B cell (primary cell): Measurements from ENCODE around the gene USP22. TPM values are rescaled to one million over a fixed set of nuclear protein-coding genes. Genes with fewer than 3 reads are reported as not detected.

ENCODE experiments used
- ATAC-seq: fragments of 200-7000 bp; cut with Tn5 transposase; one replicate; pipeline ENCODE4 v1.10.0; 2021; ENCODE audit warnings: low read depth, mild to moderate bottlenecking, moderate number of reproducible peaks, moderate library complexity
- CTCF ChIA-PET: fragments of 350-600 bp; sonication (Branson Sonifier 250); formaldehyde crosslinking; loops from one replicate; lab custom pipeline; 2021; ENCODE audit warnings: antibody characterized with exemption, inconsistent platforms; lab: Charles Lee
- POLR2A ChIA-PET: fragments of 350-600 bp; sonication (Branson Sonifier 250); formaldehyde crosslinking; loops from one replicate; lab custom pipeline; 2021; ENCODE audit warnings: antibody characterized with exemption; lab: Charles Lee
- DNase-seq: peaks from one replicate; pipeline ENCODE4 v3.0.0; 2013
- H2AFZ ChIP-seq: 2 replicates; pipeline ENCODE4 v1.6.1; 2012; ENCODE audit warnings: mild to moderate bottlenecking, low read depth, low read length; ENCODE audit not compliant: insufficient read depth, poor library complexity, severe bottlenecking
- H3K27ac ChIP-seq, 2 donors: 1 replicate in 1 of 2; 2 replicates in 1 of 2; pipeline ENCODE4 v1.5.1; 2012 to 2013; ENCODE audit warnings: low read length in 2 of 2, mild to moderate bottlenecking in 2 of 2, moderate library complexity in 1 of 2
- H3K27me3 ChIP-seq, 4 experiments: fragments of 200-600 bp in 1 of 4; sonication (generic) in 1 of 4; replicated peaks in 1 of 4; 1 replicate in 2 of 4; 2 replicates in 2 of 4; pipeline versions ENCODE4 v1.6.1 to v1.7.0; 2013 to 2016; ENCODE audit warnings: low read length in 3 of 4, mild to moderate bottlenecking in 2 of 4, mixed read lengths in 1 of 4, moderate library complexity in 1 of 4; ENCODE audit not compliant: insufficient read depth in 4 of 4, control insufficient read depth in 3 of 4; ENCODE audit errors: control extremely low read depth in 1 of 4
- H3K36me3 ChIP-seq, 2 experiments: replicated peaks in 1 of 2; 1 replicate in 1 of 2; 2 replicates in 1 of 2; pipeline versions ENCODE4 v1.6.1 to v1.7.1; 2013; ENCODE audit warnings: low read length in 1 of 2; ENCODE audit not compliant: insufficient read depth in 2 of 2, control insufficient read depth in 1 of 2; ENCODE audit errors: control extremely low read depth in 1 of 2, extremely low read depth in 1 of 2
- H3K4me1 ChIP-seq, 2 donors: fragments of 200-600 bp in 1 of 2; sonication (generic) in 1 of 2; 1 replicate in 1 of 2; 2 replicates in 1 of 2; pipeline versions ENCODE4 v1.5.1 to v1.6.1; 2013 to 2017; ENCODE audit warnings: low read length in 2 of 2; ENCODE audit not compliant: control insufficient read depth in 2 of 2, insufficient read depth in 2 of 2
- H3K4me2 ChIP-seq: replicated peaks from 2 replicates; pipeline ENCODE3; 2012; ENCODE audit warnings: mild to moderate bottlenecking, low read depth, low read length; ENCODE audit not compliant: poor library complexity, severe bottlenecking
- H3K4me3 ChIP-seq, 5 experiments: fragments of 200-600 bp in 1 of 5; sonication (generic) in 1 of 5; 1 replicate in 3 of 5; 2 replicates in 2 of 5; pipeline versions ENCODE4 v1.5.1 to v1.7.0; 2011 to 2016; ENCODE audit warnings: low read length in 4 of 5, mild to moderate bottlenecking in 4 of 5, low read depth in 2 of 5, control low read depth in 1 of 5, moderate library complexity in 1 of 5; ENCODE audit not compliant: insufficient read depth in 1 of 5; ENCODE audit errors: control extremely low read depth in 1 of 5, extremely low read depth in 1 of 5
- H3K79me2 ChIP-seq: fragments of 200-600 bp; sonication (generic); one replicate; pipeline ENCODE4 v1.6.0; 2016; ENCODE audit warnings: low read length; ENCODE audit not compliant: control insufficient read depth, insufficient read depth
- H3K9ac ChIP-seq: fragments of 200-600 bp; sonication (generic); 2 replicates; pipeline ENCODE4 v1.6.1; 2017; ENCODE audit warnings: mild to moderate bottlenecking, low read length, moderate library complexity
- H3K9me3 ChIP-seq, 3 donors: one replicate each; pipeline versions ENCODE4 v1.6.1 to v1.7.1; 2013; ENCODE audit warnings: low read length in 2 of 3; ENCODE audit not compliant: control insufficient read depth in 2 of 3, insufficient read depth in 1 of 3; ENCODE audit errors: control extremely low read depth in 1 of 3
- H4K20me1 ChIP-seq: 2 replicates; pipeline ENCODE4 v1.6.0; 2012; ENCODE audit warnings: mild to moderate bottlenecking, low read length; ENCODE audit not compliant: insufficient read depth, control insufficient read depth, poor library complexity, severe bottlenecking
- H3K27ac Mint-ChIP-seq: one replicate; pipeline ENCODE4 v1.8.0; 2021; ENCODE audit warnings: mixed read lengths
- H3K27me3 Mint-ChIP-seq: one replicate; pipeline ENCODE4 v1.8.0; 2021; ENCODE audit warnings: mixed read lengths
- H3K4me1 Mint-ChIP-seq: one replicate; pipeline ENCODE4 v1.8.0; 2021; ENCODE audit warnings: mixed read lengths
- H3K4me3 Mint-ChIP-seq: one replicate; pipeline ENCODE4 v1.8.0; 2021; ENCODE audit warnings: mixed read lengths
- H3K9me3 Mint-ChIP-seq: one replicate; pipeline ENCODE4 v1.8.0; 2022; ENCODE audit warnings: mixed read lengths; ENCODE audit not compliant: insufficient read depth
- EZH2 ChIP-seq: IDR thresholded peaks from 2 replicates; pipeline ENCODE4 v1.6.1; 2012; ENCODE audit warnings: borderline replicate concordance, low read depth, mild to moderate bottlenecking, moderate library complexity, low read length; ENCODE audit not compliant: insufficient read depth, poor library complexity, severe bottlenecking
- WGBS: methylation state at CpG from one replicate; pipeline ENCODE4 v1.1.5; 2013; ENCODE audit warnings: missing lambda C conversion rate; ENCODE audit not compliant: insufficient coverage; 5-methylcytosine and 5-hydroxymethylcytosine counted together
- intact Hi-C: fragments of 100-400 bp; cut with micrococcal nuclease; formaldehyde crosslinking; loops from one replicate; pipeline ENCODE4 v1.10.0; 2022
- polyA plus RNA-seq: library from polyadenylated mRNA; depleted of rRNA; stranded (reverse); fragments of >200 nt; gene quantifications from 2 replicates; pipeline ENCODE4 v1.2.3, GENCODE V29; 2012
- total RNA-seq, 2 donors: library from RNA; stranded (reverse); fragments of 120-200 nt in 1 of 2; gene quantifications; 1 replicate in 1 of 2; 2 replicates in 1 of 2; pipeline versions ENCODE4 v1.2.3 to v1.2.4, GENCODE V29; 2013 to 2022
- TF ChIP-seq, protein P1 (sequence below): fragments of 200-600 bp; IDR thresholded peaks from one replicate; pipeline ENCODE4 v1.8.0; 2022; ENCODE audit warnings: antibody characterized with exemption, mild to moderate bottlenecking

The USP22 gene
- total and polyA plus RNA-seq, 2 donors (not counting 1 experiment from before 2014, with no cell fraction given) = 74.3 to 167 TPM

DNA sequence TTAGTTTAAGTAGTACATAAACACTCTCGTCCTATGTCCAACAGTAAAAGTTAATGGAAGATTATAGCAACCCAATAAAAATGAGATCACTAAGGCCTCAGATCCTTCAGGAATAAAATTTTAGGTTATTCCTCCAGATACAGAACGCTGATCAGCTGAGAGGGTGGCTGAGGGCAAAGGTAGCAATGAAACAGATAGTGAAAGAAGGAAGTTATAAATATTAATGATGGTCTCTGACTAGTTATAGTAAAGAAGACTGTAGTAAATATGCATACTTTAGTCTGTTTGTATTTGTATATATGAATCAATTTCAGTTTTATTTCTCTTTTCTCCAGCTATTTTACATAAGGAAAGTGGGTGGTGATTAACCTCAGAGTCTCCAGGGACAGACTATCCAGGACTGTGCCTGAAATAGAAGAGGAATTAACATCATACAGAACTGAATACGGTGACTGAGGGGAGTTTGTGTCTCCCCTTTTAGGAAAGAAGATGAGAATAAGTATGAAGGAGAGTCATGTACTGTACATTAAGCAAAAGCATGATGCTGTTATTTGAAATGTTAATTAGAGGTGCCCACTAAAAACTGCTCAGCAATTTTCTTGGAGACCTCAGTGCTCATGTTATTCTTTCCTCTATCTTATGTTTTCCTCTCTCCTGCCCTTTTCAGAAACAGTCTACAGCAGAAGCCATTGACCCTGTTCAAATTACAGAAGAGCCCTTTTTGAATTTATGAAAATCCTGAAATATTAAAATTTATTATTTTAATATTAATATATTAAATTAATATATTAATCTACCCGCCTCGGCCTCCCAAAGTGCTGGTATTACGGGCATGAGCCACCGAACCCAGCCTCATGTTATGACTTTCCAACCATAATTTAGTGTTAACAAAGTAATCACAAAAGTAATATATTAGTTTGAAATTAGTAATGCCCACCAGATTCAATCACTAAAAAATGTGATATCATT is 47.4 kb upstream of the USP22 start:
- ChIA-PET POLR2A (no interaction called here), CTCF (interaction anchor here (0.6 to 1.2 kb wide), 2 partner anchors 27 to 38 kb away, joined by 3 read pairs; no protein-coding TSS in a partner anchor)
- ATAC-seq (peak; percentile 56), DNase-seq (peak; percentile 41)
- peak overlapping the region; percentile 57 for H3K27ac Mint-ChIP-seq
- Histone ChIP-seq H4K20me1 (no peaks in the 10 kb centered on the region), H3K27me3 (no peaks in the 10 kb centered on the region), H2AFZ (peak overlapping the region; percentile 69), H3K79me2 (no peaks in the 10 kb centered on the region), H3K36me3 (no peaks in the 10 kb centered on the region), H3K4me2 (peak overlapping the region; percentile 59), H3K9ac (peak overlapping the region; percentile 30), H3K9me3 (no peaks in the 10 kb centered on the region), H3K4me1 (peaks cover 11 to 12% of the 10 kb centered on the region in 2 donors), H3K4me3 (peak overlapping the region in 2 of 5 experiments; percentile 15 to 27), H3K27ac (peak overlapping the region in 1 of 2 donors; percentile 67)
- H3K27me3 Mint-ChIP-seq = no peaks in the 10 kb centered on the region
- H3K4me1 Mint-ChIP-seq = peaks cover 18% of the 10 kb centered on the region
- WGBS = 20% methylated on average over 1 of the region's 7 CpGs
- no peaks in the 10 kb centered on the region for H3K9me3 Mint-ChIP-seq
- H3K4me3 Mint-ChIP-seq = peak overlapping the region; percentile 60
- intact Hi-C loops = no loop called here
- TF ChIP-seq, protein P1, sequence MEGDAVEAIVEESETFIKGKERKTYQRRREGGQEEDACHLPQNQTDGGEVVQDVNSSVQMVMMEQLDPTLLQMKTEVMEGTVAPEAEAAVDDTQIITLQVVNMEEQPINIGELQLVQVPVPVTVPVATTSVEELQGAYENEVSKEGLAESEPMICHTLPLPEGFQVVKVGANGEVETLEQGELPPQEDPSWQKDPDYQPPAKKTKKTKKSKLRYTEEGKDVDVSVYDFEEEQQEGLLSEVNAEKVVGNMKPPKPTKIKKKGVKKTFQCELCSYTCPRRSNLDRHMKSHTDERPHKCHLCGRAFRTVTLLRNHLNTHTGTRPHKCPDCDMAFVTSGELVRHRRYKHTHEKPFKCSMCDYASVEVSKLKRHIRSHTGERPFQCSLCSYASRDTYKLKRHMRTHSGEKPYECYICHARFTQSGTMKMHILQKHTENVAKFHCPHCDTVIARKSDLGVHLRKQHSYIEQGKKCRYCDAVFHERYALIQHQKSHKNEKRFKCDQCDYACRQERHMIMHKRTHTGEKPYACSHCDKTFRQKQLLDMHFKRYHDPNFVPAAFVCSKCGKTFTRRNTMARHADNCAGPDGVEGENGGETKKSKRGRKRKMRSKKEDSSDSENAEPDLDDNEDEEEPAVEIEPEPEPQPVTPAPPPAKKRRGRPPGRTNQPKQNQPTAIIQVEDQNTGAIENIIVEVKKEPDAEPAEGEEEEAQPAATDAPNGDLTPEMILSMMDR = no peak
- no peak for TF ChIP-seq EZH2

DNA sequence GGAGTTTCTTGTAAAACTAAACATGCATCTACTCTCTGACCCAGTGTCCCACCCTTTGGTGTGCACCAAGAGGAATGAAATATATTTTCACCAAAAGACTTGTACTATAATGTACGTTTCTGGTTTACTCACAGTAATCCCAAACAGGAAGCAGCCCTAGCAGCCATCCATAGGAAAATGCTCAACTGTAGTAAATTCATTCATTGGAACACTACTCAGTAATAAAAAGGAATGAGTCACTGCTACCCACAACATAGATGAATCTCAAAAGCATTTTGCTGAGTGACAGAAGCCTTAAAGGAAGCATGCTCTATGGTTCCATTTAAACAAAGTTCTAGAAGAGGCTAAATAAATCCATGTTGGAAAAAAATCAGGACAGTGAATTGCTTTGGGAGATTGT is 46.3 kb upstream of the USP22 start:
- Histone ChIP-seq H3K4me2 (no peak overlapping the region), H3K9me3 (no peaks in the 10 kb centered on the region), H3K4me3 (no peak overlapping the region), H2AFZ (peak overlapping the region; percentile 69), H3K27ac (no peak overlapping the region), H4K20me1 (no peaks in the 10 kb centered on the region), H3K79me2 (no peaks in the 10 kb centered on the region), H3K9ac (no peak overlapping the region), H3K4me1 (peaks cover 11 to 12% of the 10 kb centered on the region in 2 donors), H3K36me3 (no peaks in the 10 kb centered on the region), H3K27me3 (no peaks in the 10 kb centered on the region)
- POLR2A ChIA-PET = no interaction called here
- Mint-ChIP-seq H3K27ac (peak overlapping the region; percentile 47), H3K9me3 (no peaks in the 10 kb centered on the region), H3K27me3 (no peaks in the 10 kb centered on the region), H3K4me3 (peak overlapping the region; percentile 42), H3K4me1 (peaks cover 22% of the 10 kb centered on the region)
- CTCF ChIA-PET = no interaction called here
- DNase-seq (no peak), ATAC-seq (no peak)
- intact Hi-C loops = no loop called here
- WGBS = no CpG with 5 or more reads among the region's 1 CpG
- TF ChIP-seq, protein P1 = no peak
- TF ChIP-seq EZH2 = no peak
